Measurements from ENCODE around the gene OR4A47.
"Not testable (repeated sequence)": the region's sequence is repeated elsewhere in the genome, so short reads cannot be mapped to it uniquely, and the experiment has no call there.

The OR4A47 gene

GRCh38 chr11:48488493-48488892 lies at the start of gene OR4A47:
TSS of gene OR4A47 (plus strand) at chr11:48488793. CDS start at chr11:48488793, 0 bp downstream.
- H3K36me3 Mint-ChIP-seq (ENCODE audit: low read depth); H3K4me3 Mint-ChIP-seq; DNase-seq (ENCODE audit: low spot score); H3K27ac Mint-ChIP-seq; H3K4me1 Mint-ChIP-seq (ENCODE audit: low read depth); H3K27me3 Mint-ChIP-seq (ENCODE audit: low read depth); H3K9me3 Mint-ChIP-seq: not testable (repeated sequence)

- DNase-seq (ENCODE audit: low spot score); H3K4me1 Mint-ChIP-seq (ENCODE audit: low read depth); H3K4me3 Mint-ChIP-seq: not testable (repeated sequence)
Observed at GRCh38 chr11:48455909-48456308, 32.7 kb upstream of the OR4A47 start.

GRCh38 chr11:48473966-48474365 lies 14.6 kb upstream of the OR4A47 start:
- H3K4me1 Mint-ChIP-seq (ENCODE audit: low read depth); H3K4me3 Mint-ChIP-seq; H3K27me3 Mint-ChIP-seq (ENCODE audit: low read depth); H3K36me3 Mint-ChIP-seq (ENCODE audit: low read depth); DNase-seq (ENCODE audit: low spot score); H3K27ac Mint-ChIP-seq: not testable (repeated sequence)
- H3K9me3 Mint-ChIP-seq: peaks cover 16% of the 10 kb centered on the region

More at GRCh38 chr11:48455909-48456308, 32.7 kb upstream of the OR4A47 start:
- not testable (repeated sequence) for H3K27me3 Mint-ChIP-seq (ENCODE audit: low read depth); H3K36me3 Mint-ChIP-seq (ENCODE audit: low read depth); H3K27ac Mint-ChIP-seq
- H3K9me3 Mint-ChIP-seq: peaks cover 10% of the 10 kb centered on the region

- not testable (repeated sequence) for H3K27ac Mint-ChIP-seq; H3K4me3 Mint-ChIP-seq; H3K4me1 Mint-ChIP-seq (ENCODE audit: low read depth); DNase-seq (ENCODE audit: low spot score); H3K27me3 Mint-ChIP-seq (ENCODE audit: low read depth); H3K36me3 Mint-ChIP-seq (ENCODE audit: low read depth)
- H3K9me3 Mint-ChIP-seq: peaks cover 16% of the 10 kb centered on the region
Observed at GRCh38 chr11:48474703-48475102, 13.9 kb upstream of the OR4A47 start.

- H3K27ac Mint-ChIP-seq; H3K27me3 Mint-ChIP-seq (ENCODE audit: low read depth); H3K4me1 Mint-ChIP-seq (ENCODE audit: low read depth); H3K36me3 Mint-ChIP-seq (ENCODE audit: low read depth); H3K9me3 Mint-ChIP-seq; H3K4me3 Mint-ChIP-seq; DNase-seq (ENCODE audit: low spot score): not testable (repeated sequence)
Observed at GRCh38 chr11:48506169-48506568, 17.6 kb downstream of the OR4A47 start.

GRCh38 chr11:48538991-48539390 lies 50.4 kb downstream of the OR4A47 start:
- H3K4me3 Mint-ChIP-seq: no peak overlapping the region
- H3K4me1 Mint-ChIP-seq (ENCODE audit: low read depth): no peaks in the 10 kb centered on the region
- peaks cover 5% of the 10 kb centered on the region for H3K9me3 Mint-ChIP-seq
- no peak for DNase-seq (ENCODE audit: low spot score)
- H3K27ac Mint-ChIP-seq: no peak overlapping the region
- H3K36me3 Mint-ChIP-seq (ENCODE audit: low read depth): no peaks in the 10 kb centered on the region
- no peaks in the 10 kb centered on the region for H3K27me3 Mint-ChIP-seq (ENCODE audit: low read depth)

Data from T-helper 2 cell treated with Interferon-gamma antibody and Interleukin-4, amounts not matched to agents 5 μg/mL and 100 μg/mL, for 36 hours (primary cell).